Sciatic nerve (tissue), 2 donors: ENCODE data around the gene MPP4. TPM values are rescaled to one million over a fixed set of nuclear protein-coding genes. Genes with fewer than 3 reads are reported as not detected.

Source experiments
- ATAC-seq: fragments of 200-7000 bp; cut with Tn5 transposase; one replicate; pipeline ENCODE4 v1.9.1; 2020; ENCODE audit warnings: mild to moderate bottlenecking, moderate library complexity
- DNase-seq: peaks from one replicate; pipeline ENCODE4 v3.0.0-alpha.2; 2020; ENCODE audit warnings: low spot score
- intact Hi-C: fragments of 100-400 bp; cut with DNase I; formaldehyde crosslinking; loops from one replicate; pipeline ENCODE4 v1.14.2; 2022
- total RNA-seq: library from RNA; stranded (reverse); fragmentation: NEBNext Ultra II Directional; extraction: Animal tissue kit (Norgen Biotek cat#: 25700); gene quantifications from one replicate; pipeline ENCODE4 v1.2.1, GENCODE V29; 2021
- donor health status: DM: no; HTN: no; CAD: no.
- donor health status: DM: no; HTN: no; CAD: no.

MPP4 gene, protein sequence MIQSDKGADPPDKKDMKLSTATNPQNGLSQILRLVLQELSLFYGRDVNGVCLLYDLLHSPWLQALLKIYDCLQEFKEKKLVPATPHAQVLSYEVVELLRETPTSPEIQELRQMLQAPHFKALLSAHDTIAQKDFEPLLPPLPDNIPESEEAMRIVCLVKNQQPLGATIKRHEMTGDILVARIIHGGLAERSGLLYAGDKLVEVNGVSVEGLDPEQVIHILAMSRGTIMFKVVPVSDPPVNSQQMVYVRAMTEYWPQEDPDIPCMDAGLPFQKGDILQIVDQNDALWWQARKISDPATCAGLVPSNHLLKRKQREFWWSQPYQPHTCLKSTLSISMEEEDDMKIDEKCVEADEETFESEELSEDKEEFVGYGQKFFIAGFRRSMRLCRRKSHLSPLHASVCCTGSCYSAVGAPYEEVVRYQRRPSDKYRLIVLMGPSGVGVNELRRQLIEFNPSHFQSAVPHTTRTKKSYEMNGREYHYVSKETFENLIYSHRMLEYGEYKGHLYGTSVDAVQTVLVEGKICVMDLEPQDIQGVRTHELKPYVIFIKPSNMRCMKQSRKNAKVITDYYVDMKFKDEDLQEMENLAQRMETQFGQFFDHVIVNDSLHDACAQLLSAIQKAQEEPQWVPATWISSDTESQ
- 0.27 TPM for total RNA-seq

DNA sequence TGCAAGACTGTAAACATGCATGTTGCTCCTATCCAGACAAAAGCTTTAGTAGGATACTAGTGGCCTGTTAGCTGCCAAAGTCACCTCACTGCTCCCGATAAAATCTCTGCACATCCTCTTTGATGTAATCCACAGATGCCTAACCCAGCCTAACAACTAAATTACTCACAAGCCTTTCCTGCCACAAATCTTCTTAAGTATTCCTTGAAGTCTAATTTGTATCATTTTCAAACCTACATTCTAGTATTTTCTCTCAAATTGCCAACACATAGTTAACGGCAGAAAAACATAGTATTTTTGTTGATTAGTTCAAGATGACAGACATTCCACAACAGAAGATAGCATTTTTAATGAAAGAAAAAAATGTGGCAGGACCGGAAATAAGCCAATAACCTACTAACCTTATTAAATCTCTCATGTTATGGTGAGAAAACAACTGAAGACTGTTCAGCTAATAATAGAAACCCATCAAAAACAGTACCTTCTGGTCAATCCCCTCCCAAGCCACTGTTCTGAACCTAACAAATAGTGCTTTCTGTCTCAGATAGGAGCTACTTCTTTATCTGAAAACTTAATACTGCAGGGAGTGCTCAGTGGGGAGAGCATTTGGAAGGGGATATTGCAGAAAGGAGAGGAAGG, at the start of gene MPP4:
Gene MPP4 (minus strand): TSS at position 57 of the 639 bp plus-strand sequence. CDS start 4,690 bp downstream, outside the sequence.
- intact Hi-C loops: no loop called here
- ATAC-seq: no peak
- DNase-seq: no peak

DNA sequence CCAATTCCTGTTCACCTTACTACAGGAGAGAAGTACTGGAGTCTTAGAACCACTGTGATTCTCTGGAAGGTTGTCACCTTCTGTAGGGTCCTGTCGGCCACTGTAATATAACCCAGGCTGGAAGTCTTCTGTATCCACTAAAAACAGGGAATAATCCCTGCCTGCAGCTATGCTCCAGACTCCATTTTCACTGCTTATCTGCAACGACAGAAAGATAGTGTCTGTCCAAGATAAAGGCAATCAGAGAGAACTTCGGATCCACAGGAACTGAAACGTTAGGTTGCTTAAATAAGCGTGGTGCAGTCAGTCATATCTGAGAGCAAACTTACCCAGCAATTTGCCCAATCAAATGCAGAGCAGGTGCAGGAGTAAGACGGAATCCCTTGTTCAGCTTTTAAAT, 48.1 kb upstream of the MPP4 start:
- intact Hi-C loops: no loop called here
- ATAC-seq (no peak), DNase-seq (no peak)

DNA sequence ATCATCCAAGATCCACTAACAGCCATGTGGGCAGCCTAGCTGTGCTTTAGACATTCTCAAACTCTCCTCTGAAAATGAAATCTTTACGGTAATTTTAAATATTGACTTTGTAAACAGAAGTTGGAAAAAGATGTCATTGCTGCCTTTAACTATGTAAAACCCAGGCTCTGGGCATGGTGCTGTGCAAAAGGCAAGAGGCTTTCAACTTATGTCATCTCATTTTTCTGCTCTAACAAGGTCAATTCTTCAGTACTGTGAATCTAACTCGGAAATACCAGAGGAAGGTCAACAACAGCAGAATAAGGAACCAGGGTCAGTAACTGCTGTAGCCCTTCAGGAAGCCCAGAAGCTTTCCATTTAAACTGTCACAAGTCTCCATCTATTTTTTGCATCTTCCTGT, 37.0 kb upstream of the MPP4 start:
- DNase-seq (no peak), ATAC-seq (no peak)
- intact Hi-C loops: no loop called here

DNA sequence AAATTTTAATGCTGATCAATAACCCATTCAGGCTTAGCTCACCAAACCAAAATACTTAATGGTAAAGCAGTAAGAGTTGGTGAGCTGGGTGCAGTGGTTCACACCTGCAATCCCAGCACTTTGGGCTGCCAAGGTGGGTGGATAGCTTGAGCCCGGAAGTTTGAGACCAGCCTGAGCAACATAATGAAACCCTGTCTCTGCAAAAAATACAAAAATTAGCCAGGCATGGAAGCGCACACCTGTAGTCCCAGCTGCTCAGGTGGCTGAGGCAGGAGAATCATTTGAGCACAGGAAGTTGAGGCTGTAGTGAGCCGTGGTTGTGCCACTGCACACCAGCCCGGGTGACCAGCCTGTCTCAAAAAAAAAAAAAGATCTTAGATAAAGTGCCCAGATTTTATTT, 35.7 kb upstream of the MPP4 start:
- intact Hi-C loops: no loop called here
- DNase-seq (no peak), ATAC-seq (no peak)

DNA sequence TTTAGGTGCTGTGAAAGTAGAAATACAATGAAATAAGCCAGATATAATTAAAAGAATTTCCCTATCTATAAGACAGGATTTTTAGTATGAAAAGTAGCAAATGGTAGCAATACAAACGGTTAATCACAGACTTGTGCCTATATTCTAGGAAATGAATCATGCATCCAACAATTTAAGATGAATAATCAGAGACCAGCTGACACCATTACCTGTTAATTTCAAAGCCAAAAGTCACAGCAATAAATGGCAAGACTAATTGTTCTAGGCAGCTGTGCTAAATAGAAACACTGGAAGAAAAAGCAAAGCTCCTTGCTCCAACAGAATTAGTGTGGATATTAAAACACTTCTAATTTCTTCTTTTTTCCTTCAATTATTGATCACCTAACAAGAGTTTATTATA, 35.1 kb upstream of the MPP4 start:
- DNase-seq (no peak), ATAC-seq (no peak)
- intact Hi-C loops: no loop called here

DNA sequence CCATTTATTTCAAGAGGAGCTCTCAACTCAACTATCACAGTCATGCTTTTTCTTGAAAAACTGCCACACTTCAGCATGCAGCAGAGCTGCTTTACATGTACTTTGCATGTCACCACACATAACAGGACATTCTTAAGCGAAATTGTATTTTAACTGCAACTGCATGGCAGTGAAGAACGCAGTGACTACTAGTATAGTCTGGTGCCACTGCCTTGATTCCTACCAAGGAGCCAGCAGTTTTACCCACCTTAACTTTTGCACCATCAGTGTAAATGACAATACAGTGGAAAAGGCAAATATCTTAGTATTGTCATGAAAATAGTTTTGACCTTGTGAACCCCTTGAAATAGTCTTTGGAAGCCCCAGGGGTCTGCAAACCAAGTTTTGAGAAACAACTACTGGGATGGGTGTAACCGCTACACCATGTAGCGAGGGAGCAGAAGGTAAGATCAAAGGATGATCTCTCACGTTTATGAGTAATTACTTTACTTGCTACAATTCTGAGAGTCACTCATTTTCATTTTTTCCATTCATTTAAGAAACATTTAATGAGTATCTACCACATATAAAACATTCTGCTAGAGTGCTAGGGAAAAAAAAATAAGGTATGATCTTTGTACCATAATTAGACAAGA, 32.3 kb upstream of the MPP4 start:
- intact Hi-C loops: no loop called here
- ATAC-seq: no peak
- DNase-seq: no peak

DNA sequence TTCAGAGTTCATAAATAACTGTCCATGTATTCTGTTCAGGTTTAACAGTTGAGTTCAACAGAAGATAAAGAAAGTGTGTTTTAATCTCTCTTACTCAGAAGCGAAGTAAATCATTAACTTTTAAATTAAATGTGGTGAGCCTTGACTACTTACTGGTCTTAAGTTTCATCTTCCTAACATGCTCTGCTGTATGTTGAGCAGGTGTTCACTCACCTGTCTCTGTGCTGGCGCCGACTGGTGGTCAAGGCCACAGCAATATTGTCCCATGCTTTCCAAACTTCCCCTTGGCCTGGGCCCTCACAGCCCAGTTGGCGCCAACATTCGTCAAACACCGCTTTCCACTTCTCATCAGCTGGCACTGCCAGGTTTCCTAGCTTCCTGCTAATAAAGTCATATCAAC, 17.0 kb upstream of the MPP4 start:
- intact Hi-C loops: no loop called here
- ATAC-seq (no peak), DNase-seq (no peak)

DNA sequence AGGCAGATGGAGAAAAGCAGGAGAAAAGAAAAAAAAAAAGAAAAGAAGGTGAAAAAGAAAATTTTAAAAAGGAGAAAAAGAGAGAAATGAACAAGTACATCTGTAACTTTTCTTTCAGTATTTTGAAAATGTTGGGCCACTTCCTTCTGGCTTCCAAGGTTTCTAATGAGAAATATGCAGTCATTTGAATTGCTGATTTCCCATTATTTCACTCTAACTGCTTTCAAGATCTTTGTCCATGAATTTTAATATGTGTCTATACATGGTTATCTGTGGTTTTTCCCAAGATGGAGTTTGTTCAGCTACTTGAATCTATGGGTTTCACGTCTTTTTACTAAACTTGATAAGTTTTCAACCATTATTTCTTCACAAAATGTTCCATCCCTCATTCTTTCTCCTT, 14.3 kb upstream of the MPP4 start:
- ATAC-seq (no peak), DNase-seq (no peak)
- intact Hi-C loops: no loop called here

DNA sequence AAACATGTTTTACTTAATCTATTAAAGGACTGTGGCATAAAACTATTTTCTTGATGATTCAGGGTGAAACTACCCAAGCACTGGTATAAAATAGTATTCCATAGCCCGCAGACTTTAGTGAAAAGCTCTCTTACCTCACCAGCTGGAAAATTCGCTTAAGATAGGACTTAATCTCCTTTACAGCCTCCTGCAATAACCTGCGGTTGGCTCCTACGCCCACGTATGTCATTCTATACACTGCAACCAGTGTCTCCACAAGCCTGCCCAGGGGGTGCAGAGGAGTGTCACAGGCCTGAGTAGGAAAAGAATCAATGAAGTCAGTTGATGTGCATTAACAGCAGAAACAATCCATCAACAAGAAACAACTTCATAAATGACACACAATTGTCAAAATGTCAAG, 11.3 kb upstream of the MPP4 start:
- intact Hi-C loops: loop anchor here (2.0 kb wide), 1 partner anchor 15 kb away; no protein-coding TSS in a partner anchor
- DNase-seq: no peak
- ATAC-seq: no peak

DNA sequence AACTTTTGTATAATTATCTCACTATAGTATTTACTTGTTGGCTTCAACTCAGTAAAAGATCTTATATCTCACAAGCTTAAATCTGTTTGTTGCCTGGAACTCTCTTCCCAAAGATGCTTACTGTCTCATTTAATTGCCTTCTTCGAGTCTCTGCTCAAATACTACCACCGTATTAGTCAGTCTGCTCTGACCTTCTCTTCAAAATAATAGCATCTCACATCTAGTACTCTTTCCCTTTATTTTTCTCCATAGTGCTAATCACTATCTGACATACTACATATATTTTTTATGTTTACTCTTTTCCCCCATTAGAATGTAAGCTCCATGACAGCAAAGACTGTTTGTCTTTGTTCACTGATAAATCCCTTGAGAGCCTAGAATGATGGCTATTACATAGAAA, 10.6 kb upstream of the MPP4 start:
- DNase-seq: no peak
- ATAC-seq: no peak
- intact Hi-C loops: loop anchor here (2.0 kb wide), 1 partner anchor 14 kb away; no protein-coding TSS in a partner anchor

DNA sequence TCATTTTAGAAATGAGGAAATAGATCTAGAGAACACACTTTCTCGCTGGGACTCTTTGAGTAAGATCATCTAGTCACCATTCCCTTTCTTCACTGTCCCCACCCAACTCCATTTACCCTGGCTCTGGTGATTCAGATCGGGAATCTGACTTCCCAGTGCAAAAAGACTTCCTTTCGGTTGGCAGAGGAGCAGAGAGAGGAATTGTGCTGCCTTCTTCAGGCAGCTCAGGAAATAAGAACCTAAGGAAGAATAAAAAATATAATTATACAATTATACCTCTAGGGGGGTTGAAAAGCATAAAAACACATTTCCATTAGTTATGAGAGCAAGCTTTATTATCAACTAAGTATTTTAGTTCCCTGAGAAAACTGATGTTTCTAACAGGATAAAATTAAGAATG, 9.3 kb upstream of the MPP4 start:
- intact Hi-C loops: loop anchor here (2.0 kb wide), 1 partner anchor 13 kb away; no protein-coding TSS in a partner anchor
- no peak for DNase-seq
- ATAC-seq: peak; percentile 36

DNA sequence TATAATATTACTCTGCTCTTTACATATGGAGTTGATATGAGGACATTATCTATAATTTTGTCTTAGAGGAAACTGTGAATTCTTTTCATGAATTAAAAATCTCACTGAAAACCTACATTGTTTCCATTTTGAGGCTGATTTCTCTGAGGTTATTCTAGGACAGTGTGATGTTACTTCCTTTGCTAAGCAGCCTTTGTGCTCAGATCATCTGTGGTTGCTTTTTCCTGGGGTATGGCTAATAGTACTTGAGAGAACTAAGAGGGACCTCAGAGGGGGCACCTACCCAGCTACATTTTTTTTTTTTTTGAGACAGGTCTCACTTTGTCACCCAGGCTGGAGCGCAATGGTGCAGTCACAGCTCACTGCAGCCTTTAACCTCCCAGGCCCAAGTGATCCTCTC, 8.7 kb upstream of the MPP4 start:
- ATAC-seq: no peak

DNA sequence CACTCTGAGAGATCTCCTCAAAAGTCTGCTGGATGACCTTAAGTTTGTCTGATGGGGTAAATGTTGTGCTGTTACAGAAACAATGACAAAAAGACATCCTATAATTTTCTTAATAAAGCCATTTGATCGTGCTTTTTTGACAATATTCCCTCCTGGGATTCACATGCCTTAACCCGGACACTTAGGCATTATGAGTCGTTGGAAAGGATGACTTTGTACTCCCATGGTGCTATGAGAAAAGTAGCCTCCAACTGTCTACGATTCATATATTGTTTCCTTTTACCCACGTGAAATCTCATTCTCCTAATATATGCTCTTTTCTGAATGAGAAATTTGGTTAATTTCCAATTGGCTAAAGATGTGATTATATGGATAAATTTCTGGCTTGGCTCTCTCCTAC, 6.1 kb upstream of the MPP4 start:
- intact Hi-C loops: no loop called here
- no peak for ATAC-seq

More for the DNA sequence above, 8.7 kb upstream of the MPP4 start:
- intact Hi-C loops: no loop called here
- no peak for DNase-seq

DNA sequence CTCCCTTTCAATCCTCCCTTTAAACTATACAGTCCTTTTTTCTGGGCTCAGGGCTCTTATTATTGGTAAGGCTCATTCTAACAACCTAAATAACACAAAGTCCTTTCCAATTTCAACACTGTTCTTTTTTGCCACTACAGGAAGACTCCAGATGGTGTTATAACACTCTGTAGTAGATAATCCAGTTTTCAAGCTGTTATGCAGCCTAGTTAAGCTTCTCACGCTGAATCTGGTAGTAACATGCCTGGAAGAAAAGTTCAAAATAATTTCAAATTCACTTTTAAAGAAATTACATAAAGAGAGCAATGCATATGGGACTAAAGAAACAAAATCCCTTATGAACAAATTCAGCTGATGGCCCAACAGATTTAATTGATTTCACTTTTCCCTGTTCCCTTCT, 3.2 kb upstream of the MPP4 start:
- intact Hi-C loops: no loop called here
- ATAC-seq: no peak
- DNase-seq: no peak

More for the DNA sequence above, 6.1 kb upstream of the MPP4 start:
- DNase-seq: no peak

DNA sequence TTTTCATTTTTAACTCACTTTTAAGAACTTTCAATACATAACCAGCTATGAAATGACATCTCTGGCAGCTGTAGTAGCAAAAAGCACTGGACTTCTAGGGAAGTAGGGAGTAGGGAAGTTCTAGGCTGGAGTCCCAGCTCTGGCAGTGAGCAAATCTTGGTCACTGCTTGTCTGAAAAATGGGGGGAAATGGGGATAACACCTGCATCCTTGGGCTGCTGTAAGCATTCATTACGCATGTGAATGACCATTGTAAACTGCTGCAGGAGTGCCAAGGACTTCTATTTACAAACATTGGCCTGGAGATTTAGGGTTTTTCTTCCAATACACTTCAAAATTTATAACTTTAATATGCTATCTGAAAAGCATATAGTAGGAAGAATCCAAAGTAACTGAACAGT, 972 bp upstream of the MPP4 start:
- DNase-seq: no peak
- intact Hi-C loops: no loop called here

DNA sequence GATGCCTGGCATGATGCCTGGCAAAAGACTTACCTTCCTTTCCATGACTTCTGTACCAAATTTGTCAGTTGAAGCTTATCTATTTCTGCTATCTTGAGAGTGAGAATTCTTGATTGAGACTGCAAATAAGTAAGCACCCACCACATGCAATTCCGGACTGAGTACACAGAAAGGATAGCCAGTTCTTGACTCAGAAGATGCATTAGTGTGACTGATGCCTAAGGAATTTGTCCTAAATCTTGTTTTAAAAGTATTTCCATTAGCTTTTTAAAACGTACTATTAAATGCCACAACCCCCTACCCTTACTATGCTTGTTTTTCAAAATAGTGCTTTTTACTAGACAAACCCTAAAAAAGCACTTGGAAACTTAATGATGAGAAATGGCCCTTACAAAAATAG, 545 bp downstream of the MPP4 start:
- ATAC-seq (no peak), DNase-seq (no peak)
- intact Hi-C loops: no loop called here

More for the DNA sequence above, 972 bp upstream of the MPP4 start:
- no peak for ATAC-seq

DNA sequence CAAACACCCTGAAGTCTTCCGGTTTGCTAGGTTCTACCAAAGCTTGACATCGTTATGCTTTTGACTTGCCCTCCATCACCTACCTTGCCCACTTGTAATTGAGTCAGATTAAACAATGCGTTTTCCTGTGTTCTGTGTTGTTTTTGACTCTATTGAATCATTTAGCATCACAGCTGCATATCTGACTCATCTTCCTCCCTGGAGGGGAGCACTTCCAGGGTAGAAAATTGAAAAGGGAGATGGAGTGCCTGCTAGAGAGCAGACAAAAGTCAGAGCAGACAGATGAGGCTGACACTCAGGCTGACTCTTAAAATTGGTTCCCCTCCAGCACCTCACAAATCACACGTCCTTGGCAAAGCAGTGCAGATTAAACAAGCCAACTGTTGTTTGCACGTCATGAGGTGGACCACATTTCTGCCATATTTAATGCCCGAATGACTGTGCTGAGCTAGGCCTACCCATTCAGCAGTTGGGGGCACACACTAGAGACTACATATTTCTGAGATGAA, 2.2 kb downstream of the MPP4 start:
- ATAC-seq (peak; percentile 50), DNase-seq (no peak)
- intact Hi-C loops: no loop called here

DNA sequence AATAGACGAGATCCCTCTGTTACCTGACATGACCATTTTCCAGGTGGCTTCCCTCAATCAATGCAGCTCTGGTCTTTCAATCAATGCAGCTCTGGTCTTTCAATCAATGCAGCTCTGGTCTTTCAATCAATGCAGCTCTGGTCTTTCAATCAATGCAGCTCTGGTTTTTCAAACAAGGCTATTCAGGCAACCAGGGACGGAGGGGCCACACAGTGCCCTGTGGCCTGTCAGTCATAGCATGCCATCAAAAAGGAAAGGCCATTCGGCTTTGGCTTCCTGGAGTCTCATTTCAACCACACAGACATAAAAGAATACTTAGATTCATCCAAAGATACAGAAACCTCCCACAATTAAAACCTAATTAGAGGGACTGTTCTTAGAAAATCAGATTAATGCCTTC, 13.3 kb downstream of the MPP4 start:
- ATAC-seq (no peak), DNase-seq (no peak)
- intact Hi-C loops: no loop called here

DNA sequence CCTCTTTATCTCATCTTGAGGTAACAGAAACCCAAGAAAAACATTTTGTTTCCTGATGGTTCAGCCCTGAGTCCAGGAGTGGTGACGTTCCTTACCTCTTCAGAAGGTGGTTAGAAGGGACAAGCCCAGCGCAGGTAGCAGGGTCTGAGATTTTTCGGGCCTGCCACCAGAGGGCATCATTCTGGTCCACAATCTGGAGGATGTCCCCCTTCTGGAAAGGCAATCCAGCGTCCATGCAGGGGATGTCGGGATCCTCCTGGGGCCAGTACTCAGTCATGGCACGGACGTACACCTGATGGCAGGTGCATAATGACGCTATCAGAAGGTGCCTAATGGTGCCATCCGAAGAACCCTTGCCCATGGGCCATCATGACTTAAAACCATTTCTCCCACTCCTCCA, 17.7 kb downstream of the MPP4 start:
- intact Hi-C loops: no loop called here
- DNase-seq (no peak), ATAC-seq (no peak)
